Glutamatergic neuron (in vitro differentiated cells): ENCODE results near the gene OR8B4. TPM values are rescaled to one million over a fixed set of nuclear protein-coding genes. Genes with fewer than 3 reads are reported as not detected.
"Not testable (repeated sequence)": the region's sequence is repeated elsewhere in the genome, so short reads cannot be mapped to it uniquely, and the experiment has no call there.

Source experiments
- DNase-seq: peaks from one replicate; pipeline ENCODE4 v3.0.0; 2022
- H3K27ac Mint-ChIP-seq: one replicate; pipeline ENCODE4 v1.8.0; 2020; ENCODE audit warnings: mild to moderate bottlenecking, mixed read lengths, inconsistent platforms; ENCODE audit not compliant: unreplicated experiment
- H3K27me3 Mint-ChIP-seq: one replicate; pipeline ENCODE4 v1.8.0; 2020; ENCODE audit warnings: mild to moderate bottlenecking, moderate library complexity, mixed read lengths, inconsistent platforms; ENCODE audit not compliant: unreplicated experiment
- H3K36me3 Mint-ChIP-seq: one replicate; pipeline ENCODE4 v1.8.0; 2020; ENCODE audit warnings: mild to moderate bottlenecking, mixed read lengths, inconsistent platforms; ENCODE audit not compliant: unreplicated experiment
- H3K4me1 Mint-ChIP-seq: one replicate; pipeline ENCODE4 v1.8.0; 2020; ENCODE audit warnings: mild to moderate bottlenecking, low read depth, mixed read lengths, inconsistent platforms; ENCODE audit not compliant: unreplicated experiment
- H3K4me3 Mint-ChIP-seq: one replicate; pipeline ENCODE4 v1.8.0; 2020; ENCODE audit warnings: mild to moderate bottlenecking, mixed read lengths, inconsistent platforms; ENCODE audit not compliant: unreplicated experiment
- H3K9me3 Mint-ChIP-seq: one replicate; pipeline ENCODE4 v1.8.0; 2020; ENCODE audit warnings: mild to moderate bottlenecking, moderate library complexity, mixed read lengths, inconsistent platforms; ENCODE audit not compliant: unreplicated experiment
- CTCF ChIP-seq: fragments of 200-600 bp; sonication (generic); IDR thresholded peaks from one replicate; pipeline ENCODE4 v1.5.0; 2021; ENCODE audit not compliant: partially characterized antibody, unreplicated experiment
- total RNA-seq: library from RNA; stranded (reverse); fragmentation: NEBNext Ultra II Directional; extraction: Animal tissue kit (Norgen Biotek cat#: 25700); gene quantifications from one replicate; pipeline ENCODE4 v1.2.1, GENCODE V29; 2021; ENCODE audit not compliant: unreplicated experiment

Gene OR8B4
- total RNA-seq, 1 donor from 2014 or later: not detected

GRCh38 chr11:124467381-124467927, 42.8 kb upstream of the OR8B4 start:
- no peaks in the 10 kb centered on the region for H3K27me3 Mint-ChIP-seq
- H3K36me3 Mint-ChIP-seq: no peaks in the 10 kb centered on the region
- TF ChIP-seq CTCF: no peak
- no peak overlapping the region for H3K4me3 Mint-ChIP-seq
- H3K4me1 Mint-ChIP-seq: peaks cover 10% of the 10 kb centered on the region
- no peaks in the 10 kb centered on the region for H3K9me3 Mint-ChIP-seq
- DNase-seq: no peak
- H3K27ac Mint-ChIP-seq: no peak overlapping the region

GRCh38 chr11:124465368-124465767, 40.7 kb upstream of the OR8B4 start:
- Mint-ChIP-seq H3K27ac (no peak overlapping the region), H3K36me3 (no peaks in the 10 kb centered on the region), H3K4me1 (peaks cover 4% of the 10 kb centered on the region), H3K9me3 (no peaks in the 10 kb centered on the region), H3K27me3 (no peaks in the 10 kb centered on the region), H3K4me3 (no peak overlapping the region)
- no peak for TF ChIP-seq CTCF
- no peak for DNase-seq

- Mint-ChIP-seq H3K36me3 (no peaks in the 10 kb centered on the region), H3K9me3 (no peaks in the 10 kb centered on the region), H3K27me3 (no peaks in the 10 kb centered on the region), H3K27ac (no peak overlapping the region), H3K4me3 (no peak overlapping the region), H3K4me1 (no peaks in the 10 kb centered on the region)
- peak; percentile 29 for TF ChIP-seq CTCF
- no peak for DNase-seq
Observed at GRCh38 chr11:124463990-124464389, 39.3 kb upstream of the OR8B4 start.

GRCh38 chr11:124463324-124463723, 38.7 kb upstream of the OR8B4 start:
- H3K4me3 Mint-ChIP-seq: no peak overlapping the region
- DNase-seq: no peak
- H3K36me3 Mint-ChIP-seq: no peaks in the 10 kb centered on the region
- no peaks in the 10 kb centered on the region for H3K4me1 Mint-ChIP-seq
- no peaks in the 10 kb centered on the region for H3K27me3 Mint-ChIP-seq
- H3K27ac Mint-ChIP-seq: no peak overlapping the region
- no peaks in the 10 kb centered on the region for H3K9me3 Mint-ChIP-seq
- no peak for TF ChIP-seq CTCF

GRCh38 chr11:124460459-124460858, 35.8 kb upstream of the OR8B4 start:
- H3K4me3 Mint-ChIP-seq: no peak overlapping the region
- no peaks in the 10 kb centered on the region for H3K36me3 Mint-ChIP-seq
- no peak for DNase-seq
- no peaks in the 10 kb centered on the region for H3K4me1 Mint-ChIP-seq
- no peaks in the 10 kb centered on the region for H3K27me3 Mint-ChIP-seq
- no peak for TF ChIP-seq CTCF
- no peaks in the 10 kb centered on the region for H3K9me3 Mint-ChIP-seq
- no peak overlapping the region for H3K27ac Mint-ChIP-seq

- not testable (repeated sequence) for H3K27ac Mint-ChIP-seq
Observed at GRCh38 chr11:124459379-124459778, 34.7 kb upstream of the OR8B4 start.

More at GRCh38 chr11:124459379-124459778, 34.7 kb upstream of the OR8B4 start:
- H3K27me3 Mint-ChIP-seq, H3K4me3 Mint-ChIP-seq, DNase-seq, H3K4me1 Mint-ChIP-seq, H3K36me3 Mint-ChIP-seq, H3K9me3 Mint-ChIP-seq: not testable (repeated sequence)
